Measurements from ENCODE around the gene RPL5. TPM values are rescaled to one million over a fixed set of nuclear protein-coding genes. Genes with fewer than 3 reads are reported as not detected.

Gene RPL5
- total RNA-seq, 1 experiment from 2014 or later, result 1,430 TPM

DNA sequence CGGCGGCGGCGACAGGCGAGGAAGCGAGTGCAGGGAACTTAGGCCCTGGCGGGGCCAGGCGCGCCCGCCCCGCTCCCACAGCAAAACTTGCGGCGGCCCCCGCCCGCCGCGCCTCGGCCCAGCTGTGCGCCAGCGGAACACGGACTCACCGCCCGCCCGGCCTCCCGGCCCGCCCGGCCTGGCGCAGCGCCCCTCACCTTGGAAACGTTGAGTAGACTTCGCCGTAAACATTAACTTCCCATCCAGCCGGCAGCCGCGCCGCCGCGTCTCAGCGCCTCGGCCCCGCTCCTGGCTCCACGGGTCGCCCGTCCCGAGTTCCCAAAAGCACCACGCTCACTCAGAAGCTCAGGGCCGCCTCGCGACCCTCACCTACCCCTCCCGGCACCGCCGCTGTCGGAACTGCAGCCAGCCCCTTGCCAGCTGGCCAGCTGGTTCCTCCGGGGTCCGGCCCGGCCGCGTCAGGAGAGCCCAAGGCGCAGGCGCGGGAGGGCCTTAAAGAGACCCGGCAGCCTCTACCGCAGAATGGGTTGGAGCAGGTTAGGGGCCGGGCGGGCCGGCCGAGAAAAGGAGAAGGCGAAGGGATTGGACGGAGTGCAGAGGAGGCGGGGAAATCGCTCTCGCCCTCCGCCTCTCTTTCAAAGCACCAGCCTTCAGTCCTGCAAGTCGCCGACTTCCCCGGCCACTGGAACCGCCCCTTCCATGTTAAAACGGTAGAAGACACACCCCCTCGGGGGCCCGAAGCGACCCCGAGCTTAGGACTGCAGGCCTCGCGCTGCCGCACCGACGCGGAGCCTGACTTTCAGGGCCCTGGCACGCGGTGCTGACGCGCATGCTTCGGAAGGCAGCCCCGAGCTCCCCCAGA, 47.0 kb upstream of the RPL5 start, which contains the start of gene EVI5 (continued):
- TF ChIP-seq IRF2 (CRISPR knock-in tag; IDR thresholded peaks at IDR 0.05; ENCODE audit: borderline replicate concordance, low read depth) (peak; percentile 93), NR3C1 (CRISPR knock-in tag; conservative IDR thresholded peaks at IDR 0.05; ENCODE audit: low read depth) (no peak), MYBL2 (CRISPR knock-in tag; IDR thresholded peaks at IDR 0.05) (peak; percentile 98), CREB1 (CRISPR knock-in tag; IDR thresholded peaks at IDR 0.05) (peak; percentile 99), AFF4 (CRISPR knock-in tag; IDR thresholded peaks at IDR 0.05; ENCODE audit: borderline replicate concordance) (peak; percentile 99), SOX15 (CRISPR knock-in tag; IDR thresholded peaks at IDR 0.05) (no peak), NFATC4 (CRISPR knock-in tag; IDR thresholded peaks at IDR 0.05) (no peak), ZNF317 (CRISPR knock-in tag; IDR thresholded peaks at IDR 0.05; ENCODE audit: borderline replicate concordance, low read depth) (peak; percentile 85), ZNF416 (CRISPR knock-in tag; IDR thresholded peaks at IDR 0.05) (no peak), ZNF532 (CRISPR knock-in tag; IDR thresholded peaks at IDR 0.05; ENCODE audit: borderline replicate concordance) (peak; percentile 89; the same call in 1 of the 2 replicates), MLX (CRISPR knock-in tag; IDR thresholded peaks at IDR 0.05) (0 out of 2 replicates have a peak, but pooled peaks have one; percentile 44), ETV6 (CRISPR knock-in tag; IDR thresholded peaks at IDR 0.05) (peak; percentile 99), MAX (CRISPR knock-in tag; IDR thresholded peaks at IDR 0.05) (peak; percentile 100), NFYB (CRISPR knock-in tag; conservative IDR thresholded peaks at IDR 0.05; ENCODE audit: low read depth) (peak; percentile 54), ESRRA (CRISPR knock-in tag; IDR thresholded peaks at IDR 0.05; ENCODE audit: borderline replicate concordance) (peak; percentile 99), MXD4 (CRISPR knock-in tag; IDR thresholded peaks at IDR 0.05; ENCODE audit: borderline replicate concordance) (no peak), ZNF512 (CRISPR knock-in tag; IDR thresholded peaks at IDR 0.05; ENCODE audit: borderline replicate concordance) (peak; percentile 87; the same call in 1 of the 2 replicates), ZNF423 (CRISPR knock-in tag; IDR thresholded peaks at IDR 0.05) (no peak), EMX1 (CRISPR knock-in tag; IDR thresholded peaks at IDR 0.05) (no peak), USF2 (CRISPR knock-in tag; IDR thresholded peaks at IDR 0.05) (no peak; the same call in 1 of the 2 replicates), CBFB (CRISPR knock-in tag; IDR thresholded peaks at IDR 0.05; ENCODE audit: low read depth) (no peak), JAZF1 (CRISPR knock-in tag; IDR thresholded peaks at IDR 0.05) (no peak)
- TF ChIP-seq, protein P1, sequence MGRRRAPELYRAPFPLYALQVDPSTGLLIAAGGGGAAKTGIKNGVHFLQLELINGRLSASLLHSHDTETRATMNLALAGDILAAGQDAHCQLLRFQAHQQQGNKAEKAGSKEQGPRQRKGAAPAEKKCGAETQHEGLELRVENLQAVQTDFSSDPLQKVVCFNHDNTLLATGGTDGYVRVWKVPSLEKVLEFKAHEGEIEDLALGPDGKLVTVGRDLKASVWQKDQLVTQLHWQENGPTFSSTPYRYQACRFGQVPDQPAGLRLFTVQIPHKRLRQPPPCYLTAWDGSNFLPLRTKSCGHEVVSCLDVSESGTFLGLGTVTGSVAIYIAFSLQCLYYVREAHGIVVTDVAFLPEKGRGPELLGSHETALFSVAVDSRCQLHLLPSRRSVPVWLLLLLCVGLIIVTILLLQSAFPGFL (CRISPR knock-in tag; IDR thresholded peaks at IDR 0.05; ENCODE audit: borderline replicate concordance), result peak; percentile 98
- TF ChIP-seq, protein P2, sequence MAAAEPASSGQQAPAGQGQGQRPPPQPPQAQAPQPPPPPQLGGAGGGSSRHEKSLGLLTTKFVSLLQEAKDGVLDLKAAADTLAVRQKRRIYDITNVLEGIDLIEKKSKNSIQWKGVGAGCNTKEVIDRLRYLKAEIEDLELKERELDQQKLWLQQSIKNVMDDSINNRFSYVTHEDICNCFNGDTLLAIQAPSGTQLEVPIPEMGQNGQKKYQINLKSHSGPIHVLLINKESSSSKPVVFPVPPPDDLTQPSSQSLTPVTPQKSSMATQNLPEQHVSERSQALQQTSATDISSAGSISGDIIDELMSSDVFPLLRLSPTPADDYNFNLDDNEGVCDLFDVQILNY (CRISPR knock-in tag; IDR thresholded peaks at IDR 0.05), result peak; percentile 98

Measured in WTC11 (cell line).